Measurements from ENCODE around the gene NUBPL.
"Not testable (repeated sequence)": the region's sequence is repeated elsewhere in the genome, so short reads cannot be mapped to it uniquely, and the experiment has no call there.

The NUBPL gene

DNA sequence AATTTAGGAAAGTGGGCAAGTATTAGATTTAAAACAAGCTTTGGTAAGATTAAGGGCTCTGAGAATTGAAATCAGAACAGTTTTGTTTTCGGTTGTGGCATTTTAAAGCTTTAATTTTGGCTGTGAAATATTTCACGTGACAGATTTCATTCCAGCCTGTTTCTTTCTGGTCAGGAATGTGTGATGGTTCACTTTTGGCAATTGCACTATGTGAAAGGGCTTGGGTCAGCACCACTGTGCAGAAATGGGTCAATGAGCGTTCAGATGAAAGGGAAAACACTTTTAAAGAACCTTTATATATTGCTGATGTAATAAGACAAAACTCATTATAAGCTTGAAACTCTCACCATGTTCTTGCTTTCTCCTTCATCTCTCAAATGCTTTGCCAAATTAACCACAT lies 17.1 kb downstream of the NUBPL start:
- DNase-seq (ENCODE audit: low read depth in 1 of 2, low spot score in 1 of 2), result no peak

DNA sequence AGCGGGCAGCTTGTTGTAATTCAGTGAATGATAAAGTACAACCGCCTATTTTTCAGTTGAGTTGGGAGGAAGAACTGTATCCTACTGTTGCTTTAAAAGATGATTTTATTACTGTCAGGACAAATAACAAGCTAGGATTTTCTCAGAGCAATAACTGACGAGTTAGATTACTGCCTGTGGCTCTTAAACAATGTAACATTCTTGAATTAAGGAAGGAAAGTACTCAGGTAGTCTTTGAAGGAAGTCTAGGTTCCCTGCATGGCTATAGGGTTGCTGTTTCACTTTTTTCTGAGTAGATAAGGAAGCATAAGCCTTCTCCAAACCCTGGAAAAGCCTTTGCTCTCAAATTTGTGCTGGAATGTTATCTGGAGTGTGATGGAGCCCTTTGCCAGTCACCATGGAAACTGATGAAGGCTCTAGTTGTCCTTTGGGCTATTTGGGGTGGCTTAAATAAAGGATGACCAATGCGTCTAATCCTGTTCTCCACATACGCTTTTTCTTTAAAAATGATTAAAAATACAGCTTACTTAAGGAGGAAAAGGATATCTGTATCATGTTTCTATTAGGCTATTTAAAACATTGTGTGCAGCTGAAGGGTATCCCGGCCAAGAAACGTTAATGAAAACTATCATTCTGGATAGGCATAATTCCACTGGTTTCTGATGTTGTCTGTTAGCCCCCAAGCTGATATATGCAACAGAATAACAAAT lies 17.7 kb downstream of the NUBPL start:
- DNase-seq (ENCODE audit: low read depth in 1 of 2, low spot score in 1 of 2), result no peak

DNA sequence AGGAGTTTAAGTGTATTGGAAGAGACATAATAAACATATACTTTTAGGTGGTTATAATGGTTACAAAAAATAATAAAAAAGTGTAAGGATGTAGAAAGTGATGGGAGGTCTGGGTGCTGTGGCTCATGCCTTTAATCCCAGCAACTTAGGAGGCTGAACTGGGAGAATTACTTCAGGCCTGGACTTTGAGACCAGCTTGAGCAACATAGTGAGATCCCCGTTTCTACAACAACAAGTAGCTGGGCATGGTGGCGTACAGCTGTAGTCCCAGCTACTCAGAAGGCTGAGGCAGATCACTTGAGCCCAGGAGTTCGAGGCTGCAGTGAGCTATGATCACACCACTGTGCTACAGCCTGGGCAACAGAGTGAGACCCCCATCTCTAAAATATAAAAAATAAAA lies 19.0 kb downstream of the NUBPL start:
- DNase-seq (ENCODE audit: low read depth in 1 of 2, low spot score in 1 of 2), result no peak

DNA sequence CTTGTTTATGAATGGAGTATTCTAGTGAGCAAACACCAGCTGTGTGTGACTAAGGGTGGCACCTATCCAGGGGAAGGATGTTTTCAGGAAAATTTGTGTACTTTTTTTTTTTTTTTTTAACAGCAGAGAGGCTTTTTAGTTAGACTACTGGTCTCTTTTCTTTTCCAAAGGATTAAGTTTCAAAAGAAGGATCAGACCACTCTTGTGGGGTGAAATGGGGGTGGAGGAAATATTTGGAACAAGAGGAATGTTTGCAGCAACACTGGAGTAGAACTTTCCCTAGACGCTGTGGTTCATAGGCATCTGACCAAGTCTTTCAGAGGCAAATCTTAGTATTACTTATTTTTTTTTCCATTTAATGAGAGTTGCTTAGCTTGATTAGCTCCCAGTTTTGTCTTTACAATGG lies 21.1 kb downstream of the NUBPL start:
- no peak for DNase-seq (ENCODE audit: low read depth in 1 of 2, low spot score in 1 of 2)

DNA sequence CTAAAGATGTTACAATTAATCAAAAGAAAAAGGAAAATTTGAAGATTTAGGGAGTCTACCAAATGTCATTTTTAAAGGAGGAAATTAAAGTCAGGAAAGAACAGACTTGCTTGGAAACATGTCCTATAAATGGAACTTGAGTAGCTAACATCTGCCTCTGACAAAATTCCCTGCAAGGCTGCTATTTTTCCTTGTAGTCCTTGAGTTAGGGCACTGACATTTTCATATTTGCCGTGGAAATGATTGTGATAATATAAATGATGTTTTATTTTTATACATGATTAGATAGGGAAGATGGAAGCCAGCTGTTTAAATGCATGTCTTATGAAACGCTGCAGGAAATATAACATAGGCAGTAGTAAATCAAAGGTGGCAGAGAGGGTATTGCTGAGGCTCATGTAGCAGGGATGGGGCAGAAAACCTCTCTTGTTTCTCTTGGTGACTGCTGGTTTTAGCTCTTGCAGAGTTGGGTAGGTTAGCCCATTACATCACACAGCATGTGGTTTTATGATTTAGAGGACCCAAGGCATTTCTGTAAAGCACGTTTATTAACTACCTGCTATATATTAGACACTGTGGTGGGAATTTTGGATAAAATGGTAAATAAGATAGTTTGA lies 21.7 kb downstream of the NUBPL start:
- no peak for DNase-seq (ENCODE audit: low read depth in 1 of 2, low spot score in 1 of 2)

DNA sequence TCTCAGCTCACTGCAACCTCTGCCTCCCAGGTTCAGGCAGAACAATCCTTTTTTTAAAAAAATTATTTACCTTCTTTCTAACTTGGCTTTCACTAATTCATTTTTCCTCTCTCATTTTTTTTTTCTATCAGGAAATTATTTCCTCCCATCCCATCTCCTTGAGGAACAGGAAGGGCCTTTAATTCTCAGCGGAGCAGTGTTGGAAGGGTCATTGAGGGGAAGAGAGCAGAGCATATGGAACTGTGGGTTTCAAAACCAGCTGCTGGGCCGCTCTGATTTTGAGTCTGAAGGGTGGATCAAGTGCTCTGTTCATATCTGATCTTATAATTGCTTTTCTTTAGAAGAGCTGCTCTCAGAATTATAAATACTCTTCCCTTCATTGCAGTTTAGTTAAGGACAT lies 29.0 kb downstream of the NUBPL start:
- no peak for DNase-seq (ENCODE audit: low read depth in 1 of 2, low spot score in 1 of 2)

DNA sequence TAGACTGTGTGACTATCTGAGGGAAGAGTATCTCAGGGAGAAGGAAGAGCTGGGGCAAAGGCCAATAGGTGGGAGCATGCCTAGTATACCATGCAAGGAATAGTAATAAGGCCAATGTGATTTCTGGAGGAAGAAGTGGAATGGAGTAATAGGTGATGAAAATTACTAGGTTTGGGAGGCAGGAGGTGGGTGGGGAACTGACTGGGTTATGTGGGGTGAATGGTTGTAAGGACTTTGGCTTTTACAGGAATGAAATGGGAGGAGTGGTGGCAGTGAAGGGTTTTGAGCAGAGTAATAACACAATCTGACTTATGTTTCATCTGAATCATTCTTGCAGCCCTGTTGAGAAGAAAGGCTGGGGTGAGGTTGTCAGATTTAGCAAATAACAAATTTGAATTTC lies 30.9 kb downstream of the NUBPL start:
- no peak for DNase-seq (ENCODE audit: low read depth in 1 of 2, low spot score in 1 of 2)

DNA sequence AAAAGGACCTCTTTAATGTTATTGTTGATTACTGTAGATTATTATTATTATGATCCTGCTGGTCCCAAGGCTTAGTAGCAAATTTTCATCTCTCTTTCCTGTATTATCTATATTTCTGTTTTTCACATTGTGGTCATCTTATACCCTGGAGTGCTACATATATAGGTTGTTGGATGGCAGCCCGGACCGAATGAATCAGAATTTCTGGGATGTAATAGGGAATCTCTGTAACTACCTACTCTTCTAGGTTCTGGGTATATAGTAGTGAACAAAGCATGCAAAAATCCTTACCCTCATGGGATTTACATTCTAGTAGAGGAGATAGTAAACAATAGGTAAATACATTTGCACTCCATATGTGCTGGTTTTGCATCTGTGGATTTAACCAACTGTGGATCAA lies 31.4 kb downstream of the NUBPL start:
- no peak for DNase-seq (ENCODE audit: low read depth in 1 of 2, low spot score in 1 of 2)

DNA sequence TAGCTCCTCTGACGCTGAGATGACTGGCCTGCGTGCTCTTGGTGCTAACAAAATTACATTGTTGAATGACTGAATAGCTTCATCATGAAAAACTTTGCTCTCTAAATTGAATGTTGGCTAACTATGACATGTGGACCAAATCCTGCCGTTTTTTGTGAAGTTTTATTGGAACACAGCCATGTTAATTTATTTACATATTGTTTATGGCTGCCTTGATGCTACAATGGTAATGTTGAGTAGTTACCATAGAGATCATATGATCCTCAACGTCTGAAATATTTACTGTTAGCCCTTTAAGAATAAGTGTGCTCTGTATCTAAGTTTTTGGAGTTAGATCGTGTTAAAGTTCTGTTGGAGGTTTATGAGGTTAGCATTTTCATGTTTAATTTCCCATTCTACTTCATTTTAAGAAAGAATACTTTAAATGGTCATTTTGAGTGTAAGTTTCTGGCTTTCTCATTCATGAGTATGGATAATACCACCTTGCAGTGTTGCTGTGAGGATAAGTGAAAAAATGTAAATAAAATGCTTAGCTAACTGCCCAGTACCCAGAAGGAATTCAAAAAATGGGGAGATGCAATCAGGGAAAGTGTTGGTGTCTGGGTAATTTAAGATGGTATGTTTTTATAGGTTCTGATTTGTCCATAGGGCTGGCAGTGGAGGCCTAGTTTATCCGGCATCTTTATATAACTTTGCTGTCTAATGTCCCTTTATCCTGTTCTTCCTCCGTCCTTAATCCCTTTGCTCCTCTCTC lies 35.3 kb downstream of the NUBPL start:
- no peak for DNase-seq (ENCODE audit: low read depth in 1 of 2, low spot score in 1 of 2)

DNA sequence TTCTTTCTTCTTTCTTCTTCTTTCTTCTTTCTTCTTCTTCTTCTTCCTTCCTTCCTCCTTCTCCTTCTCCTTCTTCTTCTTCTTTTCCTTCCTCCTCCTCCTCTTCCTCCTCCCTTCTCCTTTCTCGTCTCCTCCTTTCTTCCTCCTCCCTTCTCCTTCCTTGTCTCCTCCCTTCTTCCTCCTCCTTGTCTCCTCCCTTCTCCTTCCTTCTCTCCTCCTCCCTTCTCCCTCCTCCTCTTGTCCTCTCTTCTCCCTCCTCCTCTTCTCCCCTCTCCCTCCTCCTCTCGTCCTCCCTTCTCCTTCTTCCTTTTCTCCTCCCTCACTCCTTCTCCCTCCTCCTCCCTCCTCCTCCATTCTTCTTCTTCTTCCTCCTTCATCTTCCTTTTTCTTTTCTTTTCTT lies 44.5 kb downstream of the NUBPL start:
- DNase-seq (ENCODE audit: low read depth in 1 of 2, low spot score in 1 of 2), result no peak

DNA sequence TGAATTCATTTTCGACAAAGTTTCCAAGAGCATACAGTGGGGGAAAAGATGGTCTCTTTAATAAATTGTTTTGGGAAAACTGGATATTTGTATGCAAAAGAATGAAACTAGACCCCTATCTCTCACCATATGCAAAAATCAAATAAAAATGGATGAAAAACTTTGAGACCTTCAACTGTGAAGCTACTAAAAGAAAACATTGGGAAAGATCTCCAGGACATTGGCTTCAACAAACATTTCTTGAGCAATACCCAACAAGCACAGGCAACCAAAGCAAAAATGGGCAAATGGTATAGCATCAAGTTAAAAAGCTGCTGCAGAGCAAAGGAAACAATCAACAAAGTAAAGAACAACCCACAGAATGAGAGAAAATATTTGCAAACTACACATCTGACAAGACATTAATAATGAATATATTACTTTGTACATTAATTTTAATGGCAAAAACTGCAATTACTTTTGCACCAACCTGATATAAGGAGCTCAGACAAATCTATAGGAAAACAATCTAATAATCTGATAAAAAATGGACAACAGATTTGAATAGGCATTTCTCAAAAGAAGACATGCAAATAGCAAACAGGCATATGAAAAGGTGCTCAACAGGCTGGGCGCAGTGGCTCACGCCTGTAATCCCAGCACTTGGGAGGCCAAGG lies 50.7 kb downstream of the NUBPL start:
- DNase-seq (ENCODE audit: low read depth in 1 of 2, low spot score in 1 of 2), result no peak

DNA sequence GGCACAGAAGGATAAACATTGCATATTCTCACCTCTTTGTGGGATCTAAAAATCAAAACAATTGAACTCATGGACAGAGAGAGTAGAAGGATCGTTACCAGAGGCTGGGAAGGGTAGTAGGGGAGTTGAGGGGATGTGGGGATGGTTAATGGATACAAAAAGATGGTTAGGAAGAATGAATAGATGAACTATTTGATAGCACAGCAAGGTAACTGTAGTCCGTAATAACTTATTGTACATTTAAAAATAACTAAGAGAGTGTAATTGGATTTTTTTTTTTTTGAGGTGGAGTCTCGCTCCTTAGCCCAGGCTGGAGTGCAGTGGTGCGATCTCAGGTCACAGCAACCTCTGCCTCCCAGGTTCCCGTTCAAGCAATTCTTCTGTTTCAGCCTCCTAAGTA lies 52.0 kb downstream of the NUBPL start:
- no peak for DNase-seq (ENCODE audit: low read depth in 1 of 2, low spot score in 1 of 2)

DNA sequence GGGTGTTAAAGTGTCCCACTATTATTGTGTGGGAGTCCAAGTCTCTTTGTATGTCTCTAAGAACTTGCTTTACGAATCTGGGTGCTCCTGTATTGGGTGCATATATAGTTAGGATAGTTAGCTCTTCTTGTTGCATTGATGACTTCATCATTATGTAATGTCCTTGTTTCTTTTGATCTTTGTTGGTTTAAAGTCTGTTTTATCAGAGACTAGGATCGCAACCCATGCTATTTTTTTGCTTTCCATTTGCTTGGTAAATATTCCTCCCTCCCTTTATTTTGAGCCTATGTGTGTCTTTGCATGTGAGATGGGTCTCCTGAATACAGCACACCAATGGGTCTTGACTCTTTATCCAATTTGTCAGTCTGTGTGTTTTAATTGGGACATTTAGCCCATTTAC lies 57.7 kb downstream of the NUBPL start:
- not testable (repeated sequence) for DNase-seq (ENCODE audit: low read depth in 1 of 2, low spot score in 1 of 2)

DNA sequence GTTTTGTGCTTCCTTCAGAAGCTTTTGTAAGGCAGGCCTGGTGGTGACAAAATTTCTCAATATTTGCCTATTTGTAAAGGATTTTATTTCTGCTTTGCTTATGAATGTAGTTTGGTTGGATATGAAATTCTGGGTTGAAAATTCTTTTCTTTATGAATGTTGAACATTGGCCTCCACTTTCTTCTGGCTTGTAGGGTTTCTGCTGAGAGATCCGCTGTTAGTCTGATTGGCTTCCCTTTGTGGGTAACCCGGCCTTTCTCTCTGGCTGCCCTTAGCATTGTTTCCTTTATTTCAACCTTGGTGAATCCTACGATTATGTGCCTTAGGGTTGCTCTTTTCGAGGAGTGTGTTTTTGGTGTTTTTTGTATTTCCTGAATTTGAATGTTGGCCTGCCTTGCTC lies 58.2 kb downstream of the NUBPL start:
- DNase-seq (ENCODE audit: low read depth in 1 of 2, low spot score in 1 of 2), result no peak

DNA sequence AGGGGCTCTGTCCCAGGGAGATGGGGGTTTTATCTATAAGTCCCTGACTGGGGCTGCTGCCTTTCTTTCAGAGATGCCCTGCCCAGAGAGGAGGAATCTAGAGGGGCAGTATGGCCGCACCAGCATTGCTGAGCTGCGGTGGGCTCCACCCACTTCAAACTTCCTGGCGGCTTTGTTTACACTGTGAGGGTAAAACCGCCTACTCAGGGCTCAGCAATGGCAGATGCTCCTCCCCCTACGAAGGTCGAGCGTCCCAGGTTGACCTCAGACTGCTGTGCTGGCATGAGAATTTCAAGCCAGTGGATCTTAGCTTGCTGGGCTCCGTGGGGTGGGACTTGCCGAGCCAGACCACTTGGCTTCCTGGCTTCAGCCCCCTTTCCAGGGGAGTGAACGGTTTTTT lies 59.7 kb downstream of the NUBPL start:
- DNase-seq (ENCODE audit: low read depth in 1 of 2, low spot score in 1 of 2), result not testable (repeated sequence)

DNA sequence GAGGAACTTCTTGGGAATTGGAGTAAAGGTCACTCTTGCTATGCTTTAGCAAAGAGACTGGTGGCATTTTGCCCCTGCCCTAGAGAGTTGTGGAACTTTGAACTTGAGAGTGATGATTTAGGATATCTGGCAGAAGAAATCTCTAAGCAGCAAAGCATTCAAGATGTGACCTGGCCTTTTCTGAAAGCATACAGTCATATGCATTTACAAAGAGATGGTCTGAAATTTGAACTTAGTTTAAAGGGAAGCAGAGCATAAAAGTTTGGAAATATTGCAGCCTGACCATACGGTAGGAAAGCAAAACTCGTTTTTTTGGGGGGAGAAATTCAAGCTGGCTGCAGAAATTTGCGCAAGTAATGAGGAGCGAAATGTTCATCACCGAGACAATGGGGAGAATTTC lies 60.9 kb downstream of the NUBPL start:
- no peak for DNase-seq (ENCODE audit: low read depth in 1 of 2, low spot score in 1 of 2)

DNA sequence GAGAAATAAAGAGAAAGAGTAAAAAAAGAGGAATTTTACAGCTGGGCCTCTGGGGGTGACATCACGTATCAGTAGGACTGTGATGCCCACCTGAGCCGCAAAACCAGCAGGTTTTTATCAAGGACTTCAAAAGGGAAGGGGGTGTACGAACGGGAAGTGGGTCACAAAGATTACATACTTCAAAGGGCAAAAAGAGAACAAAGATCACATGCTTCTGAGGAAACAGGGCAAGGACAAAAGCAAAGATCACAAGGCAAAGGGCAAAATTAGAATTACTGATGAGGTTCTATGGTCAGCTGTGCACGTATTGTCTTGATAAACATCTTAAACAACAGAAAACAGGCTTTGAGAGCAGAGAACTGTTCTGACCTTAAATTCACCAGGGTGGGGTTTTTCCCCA lies 91.7 kb downstream of the NUBPL start:
- DNase-seq (ENCODE audit: low read depth in 1 of 2, low spot score in 1 of 2), result not testable (repeated sequence)

DNA sequence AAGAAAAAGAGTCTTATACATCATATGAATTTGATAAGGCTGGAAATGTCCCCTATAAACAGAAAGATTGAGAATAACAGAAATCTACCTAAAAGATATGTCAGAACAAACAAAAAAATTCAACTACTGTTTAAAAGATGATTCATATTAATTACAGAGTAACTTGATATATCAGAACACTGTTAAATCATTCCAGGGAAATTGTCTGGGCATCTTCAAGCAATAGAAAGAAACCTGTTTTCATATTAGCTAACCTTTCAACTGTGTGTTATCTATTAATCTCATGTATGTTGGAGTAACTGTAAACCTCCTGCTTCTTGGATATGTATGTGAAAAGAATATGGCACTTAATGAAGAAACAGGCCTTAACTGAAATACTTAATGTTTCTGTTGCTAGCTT lies 96.7 kb downstream of the NUBPL start:
- DNase-seq (ENCODE audit: low read depth in 1 of 2, low spot score in 1 of 2), result no peak

DNA sequence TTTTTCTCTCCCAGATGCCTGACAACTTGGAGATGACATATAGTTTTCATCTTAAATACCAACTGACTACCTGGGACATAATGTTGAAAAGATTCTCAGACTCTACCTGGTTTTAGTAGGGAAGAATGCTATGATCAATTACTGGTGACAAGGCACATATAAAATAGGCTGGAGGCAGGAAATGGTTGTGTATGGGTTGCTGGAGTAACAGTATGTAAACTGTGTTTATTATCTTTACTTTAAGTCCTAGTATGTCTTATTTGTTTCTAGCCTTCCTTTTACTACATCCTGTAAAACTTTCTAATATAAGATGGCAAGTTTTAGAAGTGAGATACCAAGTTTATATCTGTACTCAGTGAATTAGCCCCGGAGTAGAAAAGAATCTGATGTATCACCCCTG lies 98.1 kb downstream of the NUBPL start:
- DNase-seq (ENCODE audit: low read depth in 1 of 2, low spot score in 1 of 2), result no peak

DNA sequence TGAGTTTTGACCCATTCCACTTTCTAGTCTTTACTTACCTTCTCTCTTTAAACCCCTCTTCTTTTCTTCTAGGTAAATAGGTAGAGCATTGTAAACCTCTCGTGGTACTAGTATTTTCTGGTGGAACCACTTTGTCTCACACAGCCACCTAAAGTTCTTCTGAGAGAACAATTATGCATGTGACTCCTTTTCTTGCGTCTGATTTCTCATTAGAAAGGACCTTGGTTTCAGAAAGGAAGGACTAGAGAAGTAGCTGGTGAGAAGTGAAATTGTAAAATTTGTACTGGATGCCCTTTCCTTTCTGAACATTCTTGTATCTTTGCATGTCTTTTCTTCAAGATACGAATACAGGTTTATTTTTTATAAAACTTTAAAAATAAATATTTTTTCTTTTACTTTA lies 99.0 kb downstream of the NUBPL start:
- no peak for DNase-seq (ENCODE audit: low read depth in 1 of 2, low spot score in 1 of 2)

DNA sequence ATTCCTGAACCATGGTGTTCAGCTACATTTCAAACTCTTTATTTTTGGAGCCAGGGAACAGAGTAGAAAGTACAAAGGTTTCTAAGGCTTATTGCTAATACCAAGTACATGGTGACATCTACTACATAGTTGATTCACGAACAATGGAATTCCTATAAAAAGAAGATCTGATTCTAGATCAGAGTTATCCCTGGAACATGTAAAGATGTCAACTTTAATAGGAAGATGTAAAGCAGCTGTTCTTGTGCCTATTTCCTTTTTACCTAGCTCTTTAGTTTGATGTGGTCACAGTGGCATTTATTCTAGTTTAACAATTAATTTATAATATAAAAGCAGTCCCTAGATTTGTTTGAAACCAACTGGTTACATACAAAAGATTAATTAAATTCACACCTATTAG lies 99.5 kb downstream of the NUBPL start:
- no peak for DNase-seq (ENCODE audit: low read depth in 1 of 2, low spot score in 1 of 2)

DNA sequence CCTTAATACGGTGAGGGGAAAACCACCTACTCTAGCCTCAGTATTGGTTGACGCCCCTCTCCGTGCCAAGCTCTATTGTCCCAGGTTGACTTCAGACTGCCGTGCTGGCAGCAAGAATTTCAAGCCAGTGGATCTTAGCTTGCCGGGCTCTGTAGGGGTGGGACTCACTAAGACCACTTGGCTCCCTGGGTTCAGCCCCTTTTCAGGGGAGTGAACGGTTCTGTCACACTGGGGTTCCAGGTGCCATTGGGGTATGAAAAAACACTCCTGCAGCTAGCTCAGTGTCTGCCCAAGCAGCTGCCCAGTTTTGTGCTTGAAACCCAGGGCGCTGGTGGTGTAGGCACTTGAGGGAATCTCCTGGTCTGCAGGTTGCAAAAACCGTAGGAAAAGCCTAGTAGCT lies 107.1 kb downstream of the NUBPL start:
- DNase-seq (ENCODE audit: low read depth in 1 of 2, low spot score in 1 of 2), result no peak

Data from activated T-helper 1 cell treated with anti-CD3 and anti-CD28 coated beads, Interleukin-2, amount 50 U/mL, for 16 hours (primary cell).